GM04504 (cell line): ENCODE measurements around the gene TBC1D16.

Experiments used
- DNase-seq: peaks from one replicate; pipeline ENCODE4 v3.0.0-alpha.2; 2012; ENCODE audit warnings: low read depth

TBC1D16 gene

DNA sequence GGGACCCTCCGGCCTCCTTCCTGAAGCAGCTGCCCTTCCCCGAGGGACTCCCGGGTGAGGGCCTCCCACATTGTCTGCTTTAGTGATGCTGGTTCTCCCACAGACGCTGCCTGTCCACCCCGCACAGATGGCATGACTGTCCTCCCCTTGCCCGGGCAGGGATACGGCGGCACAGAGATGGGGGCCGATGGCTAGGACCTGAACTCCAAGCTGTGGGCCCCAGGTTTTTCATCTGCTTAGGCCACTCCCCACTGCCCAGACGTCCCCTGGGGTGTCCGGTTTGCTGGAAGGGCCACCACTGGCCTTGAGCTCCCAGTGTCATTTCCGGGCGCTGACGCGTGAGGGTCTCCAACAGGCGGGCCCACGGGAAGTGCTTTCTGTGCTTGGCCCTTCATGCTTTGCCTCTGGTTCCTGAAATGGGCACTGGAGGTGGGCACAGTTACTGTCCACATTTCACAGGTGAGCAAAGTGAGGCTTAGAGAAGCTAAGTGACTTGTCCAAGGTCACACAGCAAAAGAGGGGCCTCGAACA is 109.0 kb downstream of the TBC1D16 start:
- DNase-seq, result no peak

- no peak for DNase-seq
These were observed 109.5 kb downstream of the TBC1D16 start for GRCh38 chr17:79926142-79926604.

- no peak for DNase-seq
These were observed 110.3 kb downstream of the TBC1D16 start for GRCh38 chr17:79925242-79925957.

GRCh38 chr17:79924639-79924976 is 111.1 kb downstream of the TBC1D16 start:
- no peak for DNase-seq

- no peak for DNase-seq
These were observed 111.6 kb downstream of the TBC1D16 start for GRCh38 chr17:79923974-79924638.

DNA sequence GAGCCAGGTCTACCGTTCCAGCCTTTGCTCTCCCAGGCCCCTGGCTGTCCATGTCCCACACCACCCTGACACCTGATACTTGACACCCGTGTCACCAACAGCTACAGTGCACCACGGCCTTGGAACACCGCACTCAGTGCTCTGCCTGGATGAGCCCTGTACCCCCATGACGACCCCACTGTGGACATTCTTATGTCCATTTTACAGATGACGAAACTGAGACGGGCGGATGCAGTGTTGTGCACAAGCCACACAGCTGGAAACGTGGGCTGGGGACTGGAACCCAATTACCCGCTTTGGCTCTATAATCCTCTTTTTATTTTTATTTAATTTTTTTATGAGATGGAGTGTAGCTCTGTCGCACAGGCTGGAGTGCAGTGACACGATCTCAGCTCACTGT is 112.9 kb downstream of the TBC1D16 start:
- DNase-seq, result no peak

- DNase-seq, result no peak
These were observed 113.5 kb downstream of the TBC1D16 start for GRCh38 chr17:79922116-79922601.

DNA sequence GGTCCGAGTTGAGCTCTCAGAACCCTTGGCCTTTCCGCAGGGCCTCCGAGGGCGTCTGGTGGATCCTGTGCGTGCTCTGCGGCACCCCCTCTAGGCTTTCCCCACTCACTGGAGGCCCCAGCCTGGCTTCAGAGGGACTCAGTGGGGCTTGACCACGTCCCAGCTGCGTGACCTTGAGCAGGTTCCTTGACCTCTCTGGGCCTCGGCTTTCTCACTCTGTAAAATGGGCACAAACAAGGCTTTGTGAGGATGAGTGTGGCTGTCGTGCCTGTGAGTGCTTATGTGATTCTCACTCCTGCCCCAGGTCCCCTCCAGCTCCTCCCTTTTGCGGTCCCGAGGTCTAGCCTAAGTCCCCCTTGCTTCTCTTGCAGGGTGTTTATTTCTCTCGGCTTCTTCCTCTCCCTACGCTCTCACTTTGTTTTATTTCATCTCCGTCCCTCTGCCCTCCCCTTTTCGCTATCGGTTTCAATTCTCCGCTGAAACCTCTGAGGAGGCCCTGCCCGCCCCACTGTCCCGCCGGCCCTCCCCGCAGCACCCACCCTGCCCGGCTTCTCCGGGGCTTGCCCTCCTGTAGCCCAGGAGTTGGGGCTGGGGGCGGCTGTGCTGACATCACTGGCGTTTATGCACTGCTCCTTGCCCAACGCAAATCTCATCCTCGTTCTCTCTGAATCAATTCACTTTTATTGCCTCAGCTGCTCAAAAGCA is 114.1 kb downstream of the TBC1D16 start:
- DNase-seq, result no peak

GRCh38 chr17:79920751-79921410 is 114.8 kb downstream of the TBC1D16 start:
- no peak for DNase-seq

DNA sequence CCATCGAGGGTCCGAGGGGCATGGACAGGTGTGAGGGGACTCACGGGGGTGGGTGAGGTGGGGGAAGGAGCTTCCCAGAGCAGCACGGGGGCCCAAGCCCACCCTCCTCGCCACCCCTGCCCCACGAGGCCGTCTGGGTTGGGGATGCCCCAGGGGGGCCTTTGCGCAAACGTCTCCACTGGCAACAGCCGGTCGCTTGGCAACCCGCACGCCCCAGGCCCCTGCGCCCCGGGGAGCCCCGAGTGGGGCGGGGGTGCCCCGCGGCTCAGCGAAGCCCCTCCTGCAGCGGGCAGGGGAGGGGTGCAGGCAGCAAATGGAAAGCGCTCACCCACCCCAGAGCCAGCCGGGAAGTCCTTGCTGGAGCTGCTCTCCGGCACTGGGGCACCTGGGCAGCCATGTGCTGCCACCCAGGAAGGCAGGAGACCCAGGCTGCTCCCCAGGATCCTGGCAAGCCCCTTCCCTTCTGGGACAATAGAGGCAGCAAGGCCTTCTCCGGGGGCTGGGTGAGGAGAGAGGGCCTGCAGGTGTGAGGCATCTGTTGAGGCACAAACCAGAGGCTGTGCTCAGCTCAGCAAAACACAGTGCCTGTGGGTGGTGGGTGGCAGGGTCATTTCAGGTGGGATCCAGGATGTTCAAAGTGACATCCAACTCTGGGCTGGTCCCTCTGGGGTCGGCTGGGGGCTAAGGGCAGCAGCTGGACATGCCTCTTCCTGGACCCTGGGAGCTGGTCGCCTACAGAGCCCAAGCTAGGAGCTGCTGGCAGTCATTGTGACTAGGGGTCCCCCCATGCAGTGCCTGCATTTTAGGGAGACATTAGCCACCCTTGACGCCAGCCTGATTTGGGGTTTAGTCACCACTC is 115.6 kb downstream of the TBC1D16 start:
- DNase-seq, result no peak

- DNase-seq, result no peak
These were observed 116.5 kb downstream of the TBC1D16 start for GRCh38 chr17:79919164-79919585.

DNA sequence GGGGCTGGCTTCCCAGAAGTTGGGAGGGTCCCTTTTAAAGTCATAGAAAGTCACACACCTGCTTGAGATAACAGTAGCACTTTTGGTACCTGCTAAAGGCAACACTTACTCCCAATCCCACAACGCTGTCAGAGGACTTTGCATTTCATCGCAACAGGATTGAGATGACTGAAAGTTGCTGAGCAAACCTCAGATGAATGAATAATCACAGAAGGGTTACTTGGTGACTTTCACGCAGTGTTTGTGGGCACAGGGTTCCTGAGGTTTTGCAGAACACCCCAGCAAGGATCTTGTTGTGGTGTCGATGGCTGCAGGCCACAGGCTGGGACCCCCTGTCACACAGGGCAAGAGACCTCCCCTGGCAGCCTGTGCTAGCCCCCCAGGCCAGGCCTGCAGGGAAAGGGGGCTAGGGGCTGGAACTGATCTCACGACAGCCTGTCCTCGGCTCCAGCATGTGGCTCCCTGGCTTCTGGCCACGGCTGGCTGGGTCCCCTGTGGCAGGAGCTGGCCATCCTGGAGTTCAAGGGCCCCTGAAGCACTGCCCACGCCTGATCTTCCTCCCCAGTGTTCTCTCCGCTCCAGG is 117.0 kb downstream of the TBC1D16 start:
- DNase-seq, result no peak

- no peak for DNase-seq
These were observed 117.7 kb downstream of the TBC1D16 start for GRCh38 chr17:79917902-79918484.

GRCh38 chr17:79916991-79917901 is 118.4 kb downstream of the TBC1D16 start:
- DNase-seq, result no peak

GRCh38 chr17:79916506-79916905 is 119.2 kb downstream of the TBC1D16 start:
- DNase-seq, result no peak

- DNase-seq, result no peak
These were observed 119.7 kb downstream of the TBC1D16 start for GRCh38 chr17:79915850-79916430.

- DNase-seq, result no peak
These were observed 120.6 kb downstream of the TBC1D16 start for GRCh38 chr17:79914813-79915740.
